SK-N-MC (cell line): ENCODE results near the gene ADAM10.

Source experiments
- EZH2 ChIP-seq: fragments of 200-600 bp; sonication (generic); IDR thresholded peaks from one replicate; pipeline ENCODE4 v1.6.1; 2017; ENCODE audit warnings: antibody characterized with exemption
- POLR2AphosphoS5 ChIP-seq: IDR thresholded peaks from 2 replicates; pipeline ENCODE4 v1.6.1; 2012; ENCODE audit warnings: mild to moderate bottlenecking, low read depth, low read length, borderline replicate concordance

DNA sequence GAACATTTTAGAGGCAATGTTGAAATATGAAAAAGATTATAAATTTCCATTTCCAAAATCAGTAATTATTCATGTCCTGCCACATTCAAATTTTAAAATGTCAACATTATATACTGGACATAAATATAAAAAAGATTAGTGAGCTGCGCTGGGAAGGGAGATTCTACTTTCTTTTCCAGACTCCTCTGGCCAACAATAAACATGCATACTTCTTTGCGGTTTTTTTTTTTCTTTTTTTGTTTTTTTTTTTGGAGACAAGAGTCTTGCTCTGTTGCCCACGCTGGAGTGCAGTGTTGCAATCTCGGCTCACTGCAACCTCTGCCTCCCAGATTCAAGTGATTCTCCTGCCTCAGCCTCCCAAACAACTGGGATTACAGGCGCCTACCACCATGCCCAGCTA, 105.5 kb downstream of the ADAM10 start:
- TF ChIP-seq EZH2 (no peak), POLR2AphosphoS5 (no peak)
